ENCODE data around the gene BCLAF1.

Gene BCLAF1

DNA sequence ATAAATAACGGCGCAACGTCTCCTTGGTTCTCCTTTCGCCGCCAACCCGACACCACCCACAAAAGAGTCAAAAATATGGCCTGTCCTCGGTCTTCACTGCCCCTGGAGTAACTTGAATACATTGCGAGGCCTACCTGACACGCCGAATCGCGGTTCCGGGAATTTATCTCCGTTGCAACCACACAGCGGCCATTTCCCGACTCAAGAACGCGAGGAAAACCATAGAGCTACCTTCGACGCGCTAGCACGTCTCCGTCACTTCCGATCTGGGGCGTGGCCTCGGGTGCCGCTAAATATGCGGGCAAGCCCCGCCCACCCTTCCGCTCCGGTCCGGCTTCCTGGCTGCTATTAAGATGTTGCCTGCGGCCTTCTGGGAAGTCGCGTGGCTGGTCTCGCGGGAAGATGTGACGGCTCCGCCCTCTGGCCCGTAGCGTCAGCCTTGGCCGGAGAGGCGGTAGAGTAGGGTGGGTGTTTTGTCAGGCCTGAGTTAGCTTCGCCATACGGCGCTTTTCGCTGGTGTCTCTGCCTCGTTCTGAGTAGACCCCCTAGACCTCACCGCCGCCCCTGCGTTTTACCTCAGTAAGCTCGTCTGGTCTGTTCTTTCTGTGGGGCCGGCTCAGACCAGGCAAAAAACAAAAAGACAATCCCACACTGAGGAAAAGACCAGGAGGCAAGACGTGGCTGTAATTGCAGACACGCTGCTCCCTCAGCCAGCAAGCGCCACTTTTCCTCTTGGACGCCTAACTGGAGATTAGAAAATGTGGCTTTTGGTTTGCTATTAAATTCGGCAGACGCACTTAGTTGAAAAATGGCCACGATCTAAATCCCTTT, at the start of gene BCLAF1:
Gene BCLAF1 (minus strand): TSS at position 268 of the 831 bp plus-strand sequence. CDS start 9,980 bp downstream, outside the sequence.
- H3K4me1 ChIP-seq (ENCODE audit: control insufficient read depth, low read length), result peaks cover 49% of the 10 kb centered on the region
- H3K4me2 ChIP-seq (ENCODE audit: low read length), result peak within 1 kb of the TSS; percentile 93
- peaks cover 52% of the 10 kb centered on the region for H3K79me2 ChIP-seq (ENCODE audit: control insufficient read depth, low read length)

GRCh38 chr6:136338486-136338885, 48.8 kb upstream of the BCLAF1 start:
- no peaks in the 10 kb centered on the region for H3K79me2 ChIP-seq (ENCODE audit: control insufficient read depth, low read length)
- no peaks in the 10 kb centered on the region for H4K20me1 ChIP-seq (ENCODE audit: control insufficient read depth, insufficient read depth, low read depth, low read length)
- peaks cover 2% of the 10 kb centered on the region; the same call in 1 of the 2 replicates for H3K27me3 ChIP-seq (ENCODE audit: control insufficient read depth, low read length)
- no peaks in the 10 kb centered on the region for H3K4me1 ChIP-seq (ENCODE audit: control insufficient read depth, low read length)
- no peaks in the 10 kb centered on the region for H3K36me3 ChIP-seq (ENCODE audit: control insufficient read depth, low read length)
- no peak overlapping the region for H3K4me3 ChIP-seq (ENCODE audit: low read length)
- H3K9me3 ChIP-seq (ENCODE audit: control insufficient read depth, insufficient read depth, low read length), result no peaks in the 10 kb centered on the region
- no peak overlapping the region for H3K27ac ChIP-seq (ENCODE audit: low read depth, low read length)
- H3K4me2 ChIP-seq (ENCODE audit: low read length), result no peak overlapping the region
- TF ChIP-seq EZH2phosphoT487 (IDR thresholded peaks at IDR 0.05; ENCODE audit: borderline replicate concordance, low read length), result no peak
- TF ChIP-seq CTCF (IDR thresholded peaks at IDR 0.05; ENCODE audit: low read depth, low read length, poor library complexity, severe bottlenecking), result no peak
- no peaks in the 10 kb centered on the region for H3K9me2 ChIP-seq (replicated peaks; ENCODE audit: control insufficient read depth, low read length)
- no peaks in the 10 kb centered on the region for H3F3A ChIP-seq (ENCODE audit: control insufficient read depth, insufficient read depth)

More for the DNA sequence above, at the start of gene BCLAF1:
- H3K27me3 ChIP-seq (ENCODE audit: control insufficient read depth, low read length), result no peaks in the 10 kb centered on the region
- H4K20me1 ChIP-seq (ENCODE audit: control insufficient read depth, insufficient read depth, low read depth, low read length), result peaks cover 33% of the 10 kb centered on the region
- TF ChIP-seq CTCF (IDR thresholded peaks at IDR 0.05; ENCODE audit: low read depth, low read length, poor library complexity, severe bottlenecking), result no peak
- TF ChIP-seq EZH2phosphoT487 (IDR thresholded peaks at IDR 0.05; ENCODE audit: borderline replicate concordance, low read length), result no peak
- H3F3A ChIP-seq (ENCODE audit: control insufficient read depth, insufficient read depth), result peaks cover 13% of the 10 kb centered on the region
- H3K9me2 ChIP-seq (replicated peaks; ENCODE audit: control insufficient read depth, low read length), result no peaks in the 10 kb centered on the region
- H3K9me3 ChIP-seq (ENCODE audit: control insufficient read depth, insufficient read depth, low read length), result no peaks in the 10 kb centered on the region
- H3K4me3 ChIP-seq (ENCODE audit: low read length), result peak within 1 kb of the TSS; percentile 93
- peak within 1 kb of the TSS; percentile 96 for H3K27ac ChIP-seq (ENCODE audit: low read depth, low read length)
- peaks cover 45% of the 10 kb centered on the region for H3K36me3 ChIP-seq (ENCODE audit: control insufficient read depth, low read length)

GRCh38 chr6:136337606-136338005, 48.0 kb upstream of the BCLAF1 start:
- TF ChIP-seq EZH2phosphoT487 (IDR thresholded peaks at IDR 0.05; ENCODE audit: borderline replicate concordance, low read length), result no peak
- no peak for TF ChIP-seq CTCF (IDR thresholded peaks at IDR 0.05; ENCODE audit: low read depth, low read length, poor library complexity, severe bottlenecking)
- H3K4me2 ChIP-seq (ENCODE audit: low read length), result no peak overlapping the region

More at GRCh38 chr6:136337606-136338005, 48.0 kb upstream of the BCLAF1 start:
- Histone ChIP-seq H3F3A (ENCODE audit: control insufficient read depth, insufficient read depth) (no peaks in the 10 kb centered on the region), H3K27me3 (ENCODE audit: control insufficient read depth, low read length) (peaks cover 2% of the 10 kb centered on the region; the same call in 1 of the 2 replicates), H3K4me1 (ENCODE audit: control insufficient read depth, low read length) (no peaks in the 10 kb centered on the region), H3K9me2 (replicated peaks; ENCODE audit: control insufficient read depth, low read length) (no peaks in the 10 kb centered on the region), H3K9me3 (ENCODE audit: control insufficient read depth, insufficient read depth, low read length) (no peaks in the 10 kb centered on the region), H3K4me3 (ENCODE audit: low read length) (no peak overlapping the region), H3K27ac (ENCODE audit: low read depth, low read length) (no peak overlapping the region), H3K36me3 (ENCODE audit: control insufficient read depth, low read length) (no peaks in the 10 kb centered on the region), H4K20me1 (ENCODE audit: control insufficient read depth, insufficient read depth, low read depth, low read length) (no peaks in the 10 kb centered on the region), H3K79me2 (ENCODE audit: control insufficient read depth, low read length) (no peaks in the 10 kb centered on the region)
